ENCODE measurements around the gene MRPS33. TPM values are rescaled to one million over a fixed set of nuclear protein-coding genes. Genes with fewer than 3 reads are reported as not detected.

MRPS33 gene
- polyA plus RNA-seq, 12 donors, result 51.0 to 85.6 (median 75.8) TPM; not detected in 1

- no peak for DNase-seq
Observed at GRCh38 chr7:141014125-141014523, 628 bp downstream of the MRPS33 start.

GRCh38 chr7:141013345-141013715 lies 1.4 kb downstream of the MRPS33 start:
- no peak for DNase-seq

DNA sequence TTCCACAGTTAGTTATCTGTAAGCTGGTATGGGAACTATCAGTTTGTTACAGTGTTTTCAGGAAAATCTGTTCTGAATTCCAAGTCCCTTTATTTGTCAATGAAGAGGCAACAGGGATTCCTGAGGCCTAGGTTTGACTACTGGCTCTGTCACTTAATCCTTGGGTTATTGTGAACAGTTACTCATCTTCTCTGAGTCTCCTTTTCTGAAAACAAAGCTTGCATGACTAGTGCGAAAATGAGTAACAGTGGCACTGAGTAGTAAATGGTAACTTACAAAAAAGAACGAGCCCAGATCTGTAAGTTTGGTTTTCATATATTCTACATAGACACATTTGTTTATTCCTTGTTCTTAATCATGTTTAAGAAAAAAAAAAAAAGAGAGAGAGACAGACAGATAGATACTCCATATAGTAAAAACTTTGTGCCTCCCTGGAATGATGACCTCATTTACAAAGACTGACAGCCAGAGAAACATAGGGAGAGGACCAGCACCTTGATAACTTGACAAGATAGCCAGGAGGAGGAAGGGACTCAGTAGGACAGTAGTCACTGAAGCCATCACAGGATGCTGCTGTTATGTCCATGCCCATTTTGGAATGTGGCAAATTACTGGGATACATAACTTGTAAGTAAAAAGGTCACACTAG lies 1.9 kb downstream of the MRPS33 start:
- no peak for DNase-seq

DNA sequence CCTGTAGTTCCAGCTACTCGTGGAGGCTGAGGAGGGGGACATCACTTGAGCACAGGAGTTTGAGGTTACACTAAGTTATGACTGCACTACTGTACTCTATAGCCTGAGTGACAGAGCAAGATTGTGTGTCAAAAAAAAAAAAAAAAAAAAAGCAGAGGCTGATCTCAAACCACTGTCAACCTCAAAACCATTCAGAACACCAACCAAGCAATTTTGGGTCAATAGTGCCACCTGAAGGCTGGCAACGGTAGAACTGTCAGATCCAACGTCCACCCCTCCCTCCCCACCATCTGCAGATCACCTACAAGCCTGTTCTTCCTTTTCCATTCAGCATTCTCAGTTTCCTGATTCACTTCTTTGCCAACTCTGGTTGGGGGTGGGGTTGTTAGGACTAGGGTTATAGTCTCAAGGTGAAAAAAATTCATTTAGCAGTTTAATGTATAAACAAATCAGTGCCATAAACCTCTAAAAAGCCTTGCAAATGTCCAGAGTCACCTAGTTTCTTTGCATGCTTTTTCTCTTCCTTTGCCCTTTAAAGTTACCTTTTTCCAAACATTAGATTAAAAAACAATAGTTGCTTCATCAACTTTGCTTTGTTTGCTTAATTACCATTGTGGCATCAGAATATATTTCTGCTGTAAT lies 2.6 kb downstream of the MRPS33 start:
- DNase-seq, result peak; percentile 57

DNA sequence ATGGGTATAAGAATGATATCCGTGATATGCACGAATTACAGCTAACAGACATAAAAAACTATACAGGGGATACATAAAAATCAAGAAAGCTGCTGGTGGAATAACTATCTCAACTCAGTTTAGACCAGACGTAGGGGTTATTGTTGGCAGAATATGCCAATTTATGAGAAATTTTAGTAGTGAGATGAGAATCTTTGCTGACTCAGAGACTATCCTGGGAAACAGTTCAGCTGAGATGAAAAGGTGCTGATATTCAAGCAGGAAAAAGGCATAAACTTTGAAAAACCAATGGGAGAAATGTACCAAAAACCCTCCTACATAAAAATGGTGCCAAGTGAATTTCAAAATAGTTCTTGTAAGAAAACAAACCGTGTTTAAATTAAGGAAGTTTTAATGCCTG lies 3.3 kb downstream of the MRPS33 start:
- no peak for DNase-seq

DNA sequence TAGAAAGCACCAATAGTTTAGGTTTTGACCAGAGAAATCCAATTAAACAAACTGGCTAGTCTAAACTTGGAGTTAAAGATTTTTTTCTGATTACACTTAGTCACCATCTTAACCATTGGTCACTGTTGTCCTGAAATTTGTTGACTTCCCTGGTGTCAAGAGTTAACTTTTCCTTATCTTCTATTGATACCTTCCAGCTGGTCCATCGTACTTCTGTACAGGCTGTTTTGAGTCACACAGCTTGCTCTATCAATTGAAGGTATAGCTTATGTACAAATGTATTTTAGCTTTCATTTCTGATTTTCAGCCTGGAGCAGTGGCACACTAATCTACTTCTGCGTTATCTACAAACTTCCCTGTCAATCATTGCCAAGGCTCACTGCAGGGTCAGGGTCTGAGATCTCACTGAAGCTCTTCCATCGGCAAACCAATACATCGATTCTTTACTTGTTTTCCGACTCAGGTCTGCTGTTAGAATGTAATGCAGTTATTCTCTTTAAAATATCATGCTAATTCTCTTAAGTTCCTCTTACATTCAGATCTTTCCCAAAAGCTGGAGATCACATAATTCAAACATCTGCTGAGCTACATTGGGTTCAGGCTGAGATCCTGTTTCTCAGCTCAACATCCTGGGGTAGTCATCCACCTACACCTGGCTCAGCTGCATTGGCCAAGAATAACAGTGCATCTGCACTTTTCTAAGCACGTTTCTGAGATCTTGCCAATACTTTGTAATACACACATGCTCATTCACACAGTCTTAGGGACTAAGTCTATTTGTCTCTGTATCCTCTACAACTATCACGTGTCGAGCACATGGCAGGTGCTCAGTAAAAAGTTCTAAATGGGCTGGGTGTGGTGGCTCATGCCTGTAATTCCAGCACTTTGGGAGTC lies 11.3 kb downstream of the MRPS33 start:
- DNase-seq, result no peak

- no peak for DNase-seq
Observed at GRCh38 chr7:141001546-141001945, 13.2 kb downstream of the MRPS33 start.

- no peak for DNase-seq
Observed at GRCh38 chr7:141001122-141001521, 13.6 kb downstream of the MRPS33 start.

DNA sequence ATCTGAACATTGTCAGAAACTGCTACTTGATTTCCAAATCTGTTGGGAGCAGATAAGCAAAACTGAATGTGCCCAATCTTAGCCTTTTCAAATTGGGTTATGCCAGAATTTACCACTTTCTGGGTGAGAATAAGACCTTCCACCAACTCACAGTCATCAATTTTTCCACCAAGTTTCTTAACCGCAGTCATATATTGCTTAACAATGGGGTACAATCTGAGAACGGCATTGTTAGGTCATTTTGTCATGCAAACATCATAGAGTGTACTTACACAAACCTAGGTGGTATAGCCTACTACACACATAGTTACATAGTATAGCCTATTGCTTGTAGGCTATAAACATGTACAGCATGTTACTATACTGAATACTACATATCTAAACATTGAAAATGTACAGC lies 16.0 kb downstream of the MRPS33 start:
- no peak for DNase-seq

GRCh38 chr7:140992422-140992821 lies 22.3 kb downstream of the MRPS33 start:
- no peak for DNase-seq

GRCh38 chr7:140990193-140990962 lies 24.4 kb downstream of the MRPS33 start:
- no peak for DNase-seq

DNA sequence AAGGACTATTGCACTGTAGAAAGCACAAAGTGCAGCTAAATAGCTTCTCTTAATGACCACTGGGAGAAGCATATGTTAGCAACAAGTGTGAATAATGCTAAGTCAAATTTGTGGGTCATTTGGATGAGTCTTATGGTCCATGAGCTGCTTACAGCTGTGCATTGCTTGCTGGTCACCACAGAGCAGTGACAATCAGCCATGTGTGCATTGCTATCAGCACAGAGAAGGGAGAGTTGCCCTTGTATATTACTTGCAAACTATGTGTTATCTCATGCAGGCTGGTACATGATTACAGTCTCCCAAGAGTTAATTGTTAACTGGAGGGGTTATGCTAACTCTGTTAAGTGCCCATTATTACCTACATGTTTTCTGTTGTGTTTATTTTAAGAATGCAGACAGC lies 25.7 kb downstream of the MRPS33 start:
- DNase-seq, result no peak

- no peak for DNase-seq
Observed at GRCh38 chr7:140983802-140984201, 30.9 kb downstream of the MRPS33 start.

DNA sequence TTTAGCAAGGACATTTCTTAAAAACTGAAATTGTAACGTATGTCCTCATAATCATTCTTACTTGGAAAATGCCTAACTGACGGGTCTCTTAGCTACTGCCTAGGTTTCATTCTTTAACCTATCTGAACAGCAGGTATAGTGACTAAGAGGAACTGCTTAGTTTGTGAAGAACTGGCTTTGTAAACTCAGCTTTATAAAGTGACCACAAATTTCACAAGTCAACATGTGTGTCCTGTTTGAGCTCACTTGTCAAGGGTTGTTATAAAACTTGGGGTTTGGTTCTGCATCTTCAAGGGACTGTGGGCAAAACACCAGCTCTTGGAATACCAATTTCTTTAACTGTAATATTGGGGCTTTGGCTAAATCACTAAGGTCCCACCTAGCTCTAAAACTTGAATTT lies 32.2 kb downstream of the MRPS33 start:
- no peak for DNase-seq

DNA sequence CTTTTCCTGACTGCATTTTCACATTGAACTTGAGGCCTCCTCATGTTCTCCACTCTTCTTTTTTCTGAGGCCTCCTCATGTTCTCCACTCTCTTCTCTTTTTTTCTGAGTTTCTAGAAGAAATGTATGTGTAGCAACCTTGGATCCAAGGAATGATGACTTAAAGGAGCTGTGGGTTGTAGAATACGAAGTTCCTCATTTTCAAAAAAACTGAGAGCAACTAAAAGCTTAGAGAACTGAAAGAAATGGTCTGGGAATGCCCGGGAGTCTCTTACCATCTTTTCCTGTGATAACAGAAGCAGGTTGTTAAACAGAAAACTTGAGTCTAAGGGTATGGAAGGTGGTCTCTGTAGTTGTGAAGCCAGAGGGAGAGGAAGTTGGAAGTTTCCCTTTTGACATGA lies 32.8 kb downstream of the MRPS33 start:
- DNase-seq, result no peak

DNA sequence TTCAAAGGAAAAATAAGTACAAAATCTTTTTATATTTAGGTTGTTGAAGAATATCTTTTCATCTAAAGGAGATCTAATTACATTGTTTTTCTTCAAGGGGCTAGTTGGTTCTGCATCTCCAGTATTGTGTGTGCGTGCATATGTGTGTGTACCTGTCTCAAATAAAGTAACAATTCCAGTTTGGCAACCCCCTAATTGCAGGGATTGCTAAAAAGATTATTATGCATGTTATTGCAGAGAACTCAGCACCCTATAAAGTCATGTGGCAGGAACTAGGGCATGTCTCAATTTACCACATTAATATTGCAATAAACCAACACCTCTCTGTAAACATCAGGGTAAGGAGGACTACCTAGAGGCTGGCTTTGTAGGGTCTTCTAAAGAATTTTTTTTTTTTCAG lies 37.0 kb downstream of the MRPS33 start:
- DNase-seq, result no peak

DNA sequence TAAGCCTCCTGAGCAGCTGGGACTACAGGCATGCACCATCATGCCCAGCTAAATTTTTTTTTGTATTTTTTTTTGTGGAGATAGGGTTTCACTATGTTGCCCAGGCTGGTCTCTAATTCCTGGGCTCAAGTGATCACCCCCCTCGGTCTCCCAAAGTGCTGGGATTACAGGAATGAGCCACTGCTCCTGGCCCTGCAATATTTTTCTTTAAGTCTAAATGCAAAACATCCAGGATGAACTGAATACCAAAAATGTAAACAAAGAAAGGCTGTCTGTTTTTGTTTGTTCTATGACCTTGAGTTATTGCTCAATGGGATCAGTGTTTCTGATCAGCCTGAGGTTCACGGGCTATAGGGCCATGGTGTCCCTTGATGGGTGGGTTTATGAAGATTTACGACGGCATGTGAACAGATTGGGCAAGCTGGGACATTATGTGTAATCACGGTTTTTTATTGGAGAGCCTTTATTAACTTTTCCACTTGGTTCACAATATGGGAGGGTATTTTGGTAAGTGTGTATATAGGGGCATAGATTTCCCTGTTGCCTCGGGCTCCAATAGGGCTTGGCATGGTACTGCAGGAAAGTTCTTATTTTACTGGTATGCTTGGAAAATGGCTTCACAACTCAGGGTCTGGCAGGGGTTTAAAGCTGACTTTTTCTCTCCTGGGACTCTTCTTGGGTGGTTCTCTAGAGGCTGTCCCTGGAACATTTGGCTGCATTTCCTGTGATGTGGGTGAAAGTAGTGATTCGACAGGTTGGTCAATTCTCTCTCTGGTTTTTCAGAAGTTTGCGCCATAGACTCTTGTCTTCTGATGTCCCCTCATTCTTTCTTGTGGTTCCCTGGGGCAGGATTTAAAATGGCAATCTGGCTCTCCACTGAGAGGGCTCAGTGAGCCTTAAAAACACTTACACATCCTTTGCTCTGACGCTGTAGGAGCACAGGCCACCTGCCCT lies 41.6 kb downstream of the MRPS33 start:
- DNase-seq, result no peak

GRCh38 chr7:140972344-140972743 lies 42.4 kb downstream of the MRPS33 start:
- DNase-seq, result no peak

GRCh38 chr7:140967438-140967837 lies 47.3 kb downstream of the MRPS33 start:
- DNase-seq, result no peak

DNA sequence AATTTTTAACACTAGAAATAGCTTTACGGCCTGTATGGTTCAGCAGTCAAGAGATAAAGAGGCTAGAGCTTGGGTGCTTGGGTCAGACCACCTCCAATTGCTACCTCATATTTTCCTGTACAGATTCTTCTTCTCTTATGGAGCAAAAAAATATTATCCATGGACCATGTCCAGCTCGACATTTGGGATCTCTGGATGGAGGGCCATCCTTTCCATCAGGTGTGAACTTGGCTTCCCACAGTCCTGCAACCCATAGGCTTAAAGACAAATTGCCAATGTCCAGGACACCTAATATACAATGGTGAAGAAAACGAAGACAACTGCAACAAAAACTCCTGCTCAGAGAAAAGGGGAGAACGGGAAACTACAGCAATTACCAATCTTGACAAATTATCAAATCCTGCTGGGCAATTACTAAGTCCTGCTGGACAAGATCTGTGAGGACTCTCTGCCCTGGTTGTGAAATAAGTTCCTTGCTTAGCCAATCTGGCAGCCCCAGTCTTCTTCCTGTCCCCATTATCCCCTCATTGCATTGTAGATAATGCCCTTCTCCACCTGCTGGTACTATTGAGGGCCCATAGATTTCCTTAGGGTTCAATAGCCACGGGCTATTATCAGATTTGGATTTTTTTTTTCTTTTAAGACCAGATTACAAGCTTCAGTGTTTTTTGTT lies 48.1 kb downstream of the MRPS33 start:
- DNase-seq, result no peak

All from muscle of arm (tissue), 12 donors.